CD4-positive, alpha-beta T cell treated with Interleukin-2 at 100 ng/mL for 4 hours (primary cell): ENCODE data around the gene CDC42SE1.
"Not testable (repeated sequence)": the region's sequence is repeated elsewhere in the genome, so short reads cannot be mapped to it uniquely, and the experiment has no call there.

Source experiments
- DNase-seq: peaks from one replicate; pipeline ENCODE4 v3.0.0-alpha.2; 2020; ENCODE audit warnings: low spot score

Gene CDC42SE1, protein sequence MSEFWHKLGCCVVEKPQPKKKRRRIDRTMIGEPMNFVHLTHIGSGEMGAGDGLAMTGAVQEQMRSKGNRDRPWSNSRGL

DNA sequence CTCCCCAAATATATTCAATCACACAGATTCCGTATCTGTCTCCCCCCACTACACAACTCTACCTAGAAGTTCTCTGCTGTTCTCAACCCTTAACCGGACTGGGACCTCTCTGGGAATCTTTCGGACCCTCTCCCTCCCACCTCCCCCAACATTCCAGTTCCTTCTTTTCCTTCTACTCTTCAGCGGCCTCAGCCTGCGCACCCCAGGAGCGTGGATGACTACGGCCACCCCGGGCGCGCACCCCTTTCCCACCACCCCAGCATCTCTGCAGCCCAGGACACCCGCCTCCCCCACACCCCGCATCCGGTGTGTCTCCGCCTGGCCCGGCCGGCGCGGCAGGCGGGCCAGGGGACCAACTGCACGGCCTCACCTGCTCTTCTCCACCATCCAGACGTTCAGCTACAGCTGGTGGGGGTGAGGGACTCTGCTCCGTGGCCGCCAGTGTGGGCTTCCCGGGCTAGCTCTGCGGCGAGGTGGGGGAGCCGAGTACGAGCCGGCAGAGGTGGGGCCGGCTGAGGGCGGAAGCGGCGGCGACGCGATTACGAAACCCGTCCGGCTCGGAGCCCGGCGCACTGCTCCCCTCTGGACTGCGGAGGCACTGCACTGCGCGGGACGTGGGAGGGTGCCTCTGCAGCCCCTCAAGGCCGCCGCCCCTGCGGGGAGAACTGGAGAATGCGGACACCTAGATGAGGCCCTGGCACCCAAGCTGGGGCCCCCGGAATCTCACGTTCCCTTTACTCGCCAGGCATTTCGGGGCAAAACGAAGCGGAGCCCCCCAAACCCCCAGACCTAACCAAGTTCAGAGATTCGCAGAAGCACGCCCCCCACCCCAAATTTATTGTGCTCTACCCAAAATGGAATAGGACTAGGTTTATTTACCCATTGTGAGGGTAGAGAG is at the start of gene CDC42SE1:
Gene CDC42SE1 (minus strand): TSS at position 514 of the 898 bp plus-strand sequence. CDS start 3,892 bp downstream, outside the sequence.
- DNase-seq = peak; percentile 83

DNA sequence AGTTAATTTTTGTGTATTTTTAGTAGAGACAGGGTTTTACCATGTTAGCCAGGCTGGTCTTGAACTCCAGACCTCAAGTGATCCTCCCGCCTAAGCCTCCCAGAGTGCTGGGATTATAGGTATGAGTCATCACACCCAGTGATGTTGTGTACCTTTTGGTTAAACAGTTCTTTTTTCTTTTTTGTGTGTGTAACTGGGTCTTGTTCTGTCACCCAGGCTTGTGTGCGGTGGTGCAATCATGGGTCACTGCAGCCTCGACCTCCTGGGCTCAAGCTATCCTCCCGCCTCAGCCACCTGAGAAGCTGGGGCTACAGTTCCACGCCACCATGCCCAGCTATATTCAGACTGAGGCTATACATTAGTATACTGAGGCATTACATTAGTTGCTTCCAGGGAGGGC is 48.9 kb upstream of the CDC42SE1 start:
- no peak for DNase-seq

DNA sequence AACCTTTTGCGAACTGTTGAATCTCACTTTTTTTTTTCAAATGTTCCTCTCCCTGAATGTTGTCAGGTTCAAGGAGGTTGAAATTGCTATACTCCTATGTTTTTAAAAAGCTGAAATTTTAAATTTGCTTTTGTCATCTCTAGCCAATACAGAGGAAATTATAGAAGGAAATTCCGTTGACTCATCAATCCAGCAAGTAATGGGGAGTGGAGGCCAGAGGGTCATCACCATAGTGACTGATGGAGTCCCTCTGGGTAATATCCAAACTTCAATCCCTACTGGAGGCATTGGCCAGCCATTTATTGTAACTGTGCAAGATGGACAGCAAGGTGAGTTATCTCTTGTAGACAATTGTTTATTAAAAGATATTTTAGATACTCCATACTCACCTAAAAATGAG is 47.5 kb upstream of the CDC42SE1 start:
- no peak for DNase-seq

DNA sequence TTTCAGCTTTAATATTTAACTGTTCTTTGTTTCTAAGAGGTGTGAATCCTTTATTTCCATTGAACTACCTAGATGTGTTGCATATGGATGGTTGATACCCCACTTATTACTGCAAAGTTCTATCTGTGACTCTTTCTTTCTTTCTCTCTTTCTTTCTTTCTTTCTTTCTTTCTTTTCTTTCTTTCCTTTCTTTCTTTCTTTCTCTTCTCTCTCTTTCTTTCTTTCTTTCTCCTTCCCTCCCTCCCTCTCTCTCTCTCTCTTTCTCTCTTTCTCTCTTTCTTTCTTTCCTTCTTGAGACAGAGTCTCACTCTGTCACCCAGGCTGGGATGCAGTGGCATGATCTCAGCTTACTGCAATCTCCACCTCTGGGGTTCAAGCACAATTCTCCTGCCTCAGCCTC is 45.2 kb upstream of the CDC42SE1 start:
- DNase-seq = no peak

DNA sequence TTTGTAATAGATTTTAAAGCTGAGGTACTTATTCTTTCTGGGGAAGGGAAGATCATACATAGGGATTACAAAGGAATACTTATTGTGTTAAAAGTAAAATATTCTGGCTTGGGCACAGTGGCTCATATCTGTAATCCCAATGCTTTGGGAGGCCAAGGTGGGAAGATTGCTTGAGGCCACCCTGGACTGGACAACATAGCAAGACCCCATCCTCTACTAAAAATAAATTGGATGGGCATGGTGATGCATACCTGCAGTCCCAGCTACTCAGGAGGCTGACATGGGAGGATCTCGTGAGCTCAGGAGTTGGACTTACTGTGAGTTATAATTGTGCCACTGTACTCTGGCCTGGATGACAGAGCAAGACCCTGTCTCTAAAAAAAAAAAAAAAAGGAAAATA is 38.7 kb upstream of the CDC42SE1 start:
- no peak for DNase-seq

DNA sequence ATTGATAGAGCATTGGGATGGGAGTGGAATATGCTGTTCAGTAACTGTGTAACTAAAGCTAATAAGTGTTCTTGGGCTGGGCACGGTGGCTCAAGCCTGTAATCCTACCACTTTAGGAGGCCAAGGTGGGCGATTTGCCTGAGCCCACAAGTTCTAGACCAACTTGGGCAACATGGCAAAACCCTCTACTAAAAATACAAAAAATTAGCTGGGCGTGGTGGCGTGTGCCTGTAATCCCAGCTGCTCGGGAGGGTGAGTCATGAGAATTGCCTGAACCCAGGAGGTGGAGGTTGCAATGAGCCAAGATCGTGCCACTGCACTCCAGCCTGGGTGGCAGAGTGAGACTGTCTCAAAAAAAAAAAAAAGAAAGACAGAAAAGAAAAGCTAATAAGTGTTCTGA is 38.0 kb upstream of the CDC42SE1 start:
- DNase-seq = not testable (repeated sequence)

DNA sequence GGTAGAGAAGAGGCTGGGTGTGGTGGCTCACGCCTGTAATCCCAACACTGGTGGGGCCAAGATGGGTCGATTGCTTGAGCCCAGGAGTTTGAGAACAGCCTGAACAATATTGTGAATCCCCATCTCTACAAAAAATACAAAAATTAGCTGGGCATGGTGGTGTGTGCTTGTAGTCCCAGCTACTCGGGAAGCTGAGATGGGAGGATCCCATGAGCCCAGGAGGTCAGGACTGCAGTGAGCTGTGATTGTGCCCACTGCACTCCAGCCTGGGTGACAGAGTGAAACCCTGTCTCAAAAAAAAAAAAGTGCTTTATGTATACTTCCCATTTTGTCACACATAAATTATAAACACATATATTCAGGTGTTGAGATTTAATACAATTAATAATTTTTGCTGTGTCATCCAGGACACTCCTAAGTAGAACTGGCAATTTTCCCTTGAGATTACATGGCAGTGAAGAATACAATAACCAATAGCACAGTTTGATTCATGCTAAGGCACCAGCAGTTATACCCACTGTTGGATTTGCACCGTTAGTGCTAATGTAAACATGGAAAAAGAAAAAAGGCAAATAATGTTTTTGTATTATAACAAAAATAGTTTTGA is 26.6 kb upstream of the CDC42SE1 start:
- DNase-seq = no peak

DNA sequence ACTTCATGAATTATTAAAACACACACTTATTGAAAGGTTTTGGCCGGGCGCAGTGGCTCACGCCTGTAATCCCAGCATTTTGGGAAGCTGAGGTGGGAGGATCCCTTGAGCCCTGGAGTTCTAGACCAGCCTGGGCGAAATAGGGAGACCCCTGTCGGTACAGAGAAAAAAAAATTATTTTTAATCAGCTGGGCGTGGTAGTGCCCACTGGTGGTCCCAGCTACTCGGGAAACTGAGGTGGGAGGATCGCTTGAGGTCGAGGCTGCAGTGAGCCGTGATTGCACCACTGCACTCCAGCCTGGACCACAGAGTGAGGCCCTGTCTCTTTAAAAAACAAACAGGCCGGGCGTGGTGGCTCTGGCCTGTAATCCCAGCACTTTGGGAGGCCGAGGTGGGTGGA is 12.8 kb upstream of the CDC42SE1 start:
- DNase-seq = no peak

DNA sequence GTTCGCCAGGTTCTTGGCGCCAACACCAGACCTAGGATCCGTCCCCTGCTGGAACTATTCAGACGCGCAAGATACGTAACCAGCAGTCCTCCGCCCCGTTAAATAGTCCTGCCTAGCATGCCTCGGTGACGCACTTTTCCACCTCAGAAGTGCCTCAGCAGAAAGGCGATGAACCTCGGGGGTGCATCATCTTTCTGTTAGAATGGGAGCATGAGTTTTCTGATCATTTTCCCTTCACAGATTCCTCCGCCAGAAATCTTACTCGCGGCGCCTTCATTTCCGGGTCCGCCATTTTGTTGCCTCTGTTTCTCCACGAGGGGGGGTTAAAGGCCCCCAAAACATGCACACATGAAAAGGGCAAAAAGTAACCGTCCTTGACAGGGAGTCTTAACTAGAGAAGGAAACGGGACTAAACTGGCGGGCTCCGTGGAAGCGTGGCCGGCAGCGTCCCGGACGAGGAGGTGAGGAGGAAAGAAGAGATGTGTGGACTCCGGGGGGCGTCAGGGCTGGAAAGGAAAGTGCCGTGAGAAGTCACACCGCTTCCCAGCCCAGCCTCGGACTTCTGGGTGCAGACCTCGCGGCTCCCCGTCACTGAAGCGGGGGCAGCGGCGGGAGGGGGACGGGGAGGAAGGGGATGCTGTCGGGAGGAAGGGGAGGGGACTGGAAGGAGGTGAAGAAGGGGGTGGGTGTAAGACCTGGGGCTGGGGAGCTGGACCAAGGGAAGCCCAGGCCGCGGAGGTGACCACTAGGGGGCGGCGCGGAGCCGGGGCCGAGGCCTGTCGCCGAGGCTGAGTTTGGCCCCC is 11.3 kb upstream of the CDC42SE1 start, which contains the start of gene GABPB2:
Gene GABPB2 (plus strand): TSS at position 288 of the 803 bp plus-strand sequence. CDS start 17,429 bp downstream, outside the sequence.
- peak; percentile 87 for DNase-seq

DNA sequence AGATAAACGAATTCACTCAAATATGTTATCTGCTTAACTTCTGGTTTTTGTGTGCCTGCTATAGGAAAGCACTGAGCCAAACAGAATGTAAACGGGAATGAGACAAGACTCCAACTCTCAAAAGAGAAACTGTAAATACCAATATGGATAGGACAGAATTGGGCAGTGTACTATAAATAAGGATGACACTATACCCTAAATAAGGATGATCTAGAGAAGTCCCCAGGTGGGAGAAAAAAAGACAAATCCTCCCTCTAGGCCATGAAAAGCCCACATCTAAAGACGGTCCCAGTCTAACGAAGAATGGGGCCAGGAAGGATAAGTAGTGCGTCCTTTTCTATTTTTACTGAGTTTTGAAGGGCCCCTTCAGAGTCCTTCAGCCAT is 9.7 kb upstream of the CDC42SE1 start:
- DNase-seq = no peak

DNA sequence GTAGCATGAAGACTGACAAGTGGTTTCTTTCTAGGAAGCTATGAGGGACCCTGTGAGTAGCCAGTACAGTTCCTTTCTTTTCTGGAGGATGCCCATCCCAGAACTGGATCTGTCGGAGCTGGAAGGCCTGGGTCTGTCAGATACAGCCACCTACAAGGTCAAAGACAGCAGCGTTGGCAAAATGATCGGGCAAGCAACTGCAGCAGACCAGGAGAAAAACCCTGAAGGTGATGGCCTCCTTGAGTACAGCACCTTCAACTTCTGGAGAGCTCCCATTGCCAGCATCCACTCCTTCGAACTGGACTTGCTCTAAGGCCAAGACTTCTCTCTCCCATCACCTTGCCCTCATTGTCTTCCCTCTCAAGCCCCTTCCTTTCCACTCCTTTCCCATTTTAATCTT is 7.8 kb upstream of the CDC42SE1 start:
- DNase-seq = no peak

DNA sequence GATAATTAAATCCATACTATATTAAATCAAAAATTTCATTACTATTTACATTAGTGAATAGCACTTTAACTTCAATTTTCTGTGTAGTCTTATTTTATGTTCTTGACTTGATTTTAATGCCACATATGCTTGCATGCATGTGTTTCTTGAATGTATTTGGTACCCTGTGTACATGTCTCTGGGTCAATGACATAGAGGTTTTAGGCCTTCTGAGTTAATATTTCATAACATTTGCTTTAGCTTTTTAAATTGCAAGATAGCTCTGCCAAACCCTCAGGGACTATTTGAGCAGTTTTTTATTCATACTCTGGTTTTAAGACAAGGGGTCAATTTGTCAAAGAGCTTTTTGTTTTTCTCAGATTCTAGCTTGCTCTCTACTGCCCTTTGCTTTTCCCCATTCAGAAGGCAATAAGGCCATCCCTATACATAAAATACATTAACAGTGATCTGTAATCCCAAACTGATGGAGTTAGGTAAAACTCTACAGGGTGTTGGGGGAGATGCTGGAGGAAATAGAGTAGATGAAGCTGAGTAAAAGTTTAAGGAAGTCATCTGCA is 5.7 kb upstream of the CDC42SE1 start:
- no peak for DNase-seq

DNA sequence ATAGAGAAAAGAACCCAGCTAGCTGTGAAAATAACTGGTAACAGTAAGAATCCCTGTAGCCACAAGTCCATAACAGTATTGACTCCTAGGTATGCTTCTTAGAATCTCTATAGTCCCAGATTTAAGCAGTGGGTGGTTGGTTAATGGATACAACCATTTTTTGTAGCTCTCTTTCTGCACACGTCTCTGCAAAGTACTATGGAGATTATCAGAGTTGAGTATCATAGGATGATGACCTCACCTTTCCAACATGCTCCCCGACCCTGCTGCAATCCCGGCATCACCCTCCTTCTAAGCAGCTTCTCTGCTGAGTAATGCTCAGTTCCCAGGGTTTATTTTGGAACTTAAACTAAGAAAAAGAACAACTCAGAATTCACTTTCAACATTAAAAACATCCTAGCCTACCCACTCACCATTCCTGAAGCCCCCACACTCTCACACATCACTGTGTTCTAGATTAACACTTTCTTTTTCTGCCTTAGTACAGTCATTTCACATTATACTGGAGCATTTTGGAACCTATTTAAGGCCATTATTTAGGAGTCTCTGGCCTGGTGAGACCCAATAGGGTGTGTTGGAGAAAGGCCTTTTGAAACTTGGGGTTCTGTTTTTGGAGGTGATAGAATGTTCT is 3.4 kb upstream of the CDC42SE1 start:
- no peak for DNase-seq

DNA sequence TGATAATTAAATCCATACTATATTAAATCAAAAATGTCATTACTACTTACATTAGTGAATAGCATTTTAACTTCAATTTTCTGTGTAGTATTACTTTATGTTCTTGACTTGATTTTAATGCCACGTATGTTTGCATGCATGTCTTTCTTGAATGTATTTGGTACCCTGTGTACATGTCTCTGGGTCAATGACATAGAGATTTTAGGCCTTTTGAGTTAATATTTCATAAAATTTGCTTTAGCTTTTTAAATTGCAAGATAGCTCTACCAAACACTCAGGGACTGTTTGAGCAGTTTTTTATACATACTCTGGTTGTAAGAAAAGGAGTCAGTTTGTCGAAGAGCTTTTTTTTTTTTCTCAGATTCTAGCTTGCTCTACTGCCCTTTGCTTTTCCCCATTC is 2.3 kb upstream of the CDC42SE1 start:
- DNase-seq = no peak

DNA sequence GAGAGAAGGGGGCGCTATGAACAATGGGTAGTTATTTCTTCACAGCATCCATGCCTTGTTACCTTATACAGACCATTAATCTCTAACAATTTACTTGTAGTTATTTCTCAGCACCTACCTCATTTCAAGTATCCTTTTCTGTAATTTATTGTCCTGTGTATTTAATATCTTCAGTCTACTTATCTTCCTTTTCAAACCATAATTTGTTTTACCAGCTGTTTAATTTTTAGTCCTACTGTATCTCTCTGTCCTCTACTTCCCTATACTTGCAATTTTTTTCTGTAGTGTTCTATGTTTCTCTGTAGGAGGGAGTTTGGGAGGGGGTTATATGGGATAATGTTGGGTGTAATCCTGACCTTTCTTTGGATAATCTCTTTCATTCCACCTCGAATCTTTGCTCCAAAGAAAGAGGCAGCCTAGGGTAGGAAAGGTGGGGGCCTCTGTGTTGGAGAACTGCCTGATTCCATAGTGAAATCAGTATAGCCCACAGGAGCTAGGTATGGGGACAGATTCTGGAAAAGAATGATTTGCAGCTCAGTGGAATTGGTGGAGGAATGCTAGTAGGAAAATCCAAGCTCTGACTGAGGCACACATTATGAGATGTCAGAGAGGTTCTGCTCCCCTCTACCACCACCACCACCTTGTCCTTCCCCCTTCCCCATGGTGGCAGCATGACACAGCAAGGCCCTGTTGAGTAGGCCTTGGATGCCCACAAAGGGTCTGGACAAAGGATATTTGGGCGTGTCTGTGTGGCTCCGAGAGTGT is 1.4 kb upstream of the CDC42SE1 start:
- DNase-seq = no peak

DNA sequence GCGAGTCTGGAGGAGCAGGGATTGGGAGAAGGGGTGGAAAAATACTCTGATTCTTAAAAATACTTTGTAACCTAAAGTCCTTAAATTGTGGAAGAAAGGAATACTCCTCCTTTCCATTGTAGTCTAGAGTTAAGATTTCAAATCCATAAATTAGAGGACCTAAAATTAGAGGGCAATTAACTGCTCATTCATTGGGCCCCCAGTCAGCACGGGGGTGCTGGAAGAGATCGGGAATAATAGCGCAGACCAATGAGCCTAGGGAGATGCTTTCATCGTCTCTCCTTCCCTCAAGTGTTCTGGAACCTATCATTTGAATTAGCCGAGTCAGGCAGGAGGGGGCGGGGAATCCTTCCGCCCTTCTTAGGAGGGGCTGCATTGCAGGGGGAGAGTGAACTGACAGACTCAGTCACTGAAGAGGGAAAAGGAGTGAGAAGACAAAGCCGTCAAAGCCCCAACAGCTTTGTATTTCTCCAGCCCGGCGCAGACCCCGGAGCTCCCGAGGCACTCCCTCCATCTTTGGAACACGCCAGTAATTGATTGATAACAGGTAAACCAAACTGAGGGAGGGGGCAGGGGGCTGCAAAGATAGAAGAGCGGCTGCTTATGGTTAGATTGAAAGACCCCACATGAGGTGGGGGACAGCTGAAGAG is 710 bp upstream of the CDC42SE1 start, which contains the start of gene MLLT11:
Gene MLLT11 (plus strand): TSS at position 391 of the 650 bp plus-strand sequence. CDS start 6,828 bp downstream, outside the sequence.
- DNase-seq = peak; percentile 20

DNA sequence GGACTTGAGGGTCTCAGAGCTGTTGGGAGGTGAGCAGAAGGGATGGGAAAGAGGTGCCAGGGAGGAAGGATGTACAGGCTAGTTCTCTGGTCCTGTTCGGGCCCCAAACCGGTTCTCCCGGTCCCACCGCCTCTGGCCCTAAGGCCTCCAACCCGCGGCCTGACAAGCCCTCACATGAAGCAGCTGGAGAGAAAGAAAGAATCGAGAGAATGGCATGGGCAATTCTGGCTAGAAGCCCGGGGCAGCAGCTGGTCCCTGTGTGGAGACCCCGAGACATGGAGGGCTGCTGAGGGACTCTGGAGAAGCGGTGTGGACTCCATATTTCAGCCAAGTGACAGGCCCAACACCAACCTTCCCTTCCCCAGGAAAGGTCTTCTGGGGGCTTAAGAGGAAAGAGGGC is 730 bp downstream of the CDC42SE1 start:
- DNase-seq = no peak

DNA sequence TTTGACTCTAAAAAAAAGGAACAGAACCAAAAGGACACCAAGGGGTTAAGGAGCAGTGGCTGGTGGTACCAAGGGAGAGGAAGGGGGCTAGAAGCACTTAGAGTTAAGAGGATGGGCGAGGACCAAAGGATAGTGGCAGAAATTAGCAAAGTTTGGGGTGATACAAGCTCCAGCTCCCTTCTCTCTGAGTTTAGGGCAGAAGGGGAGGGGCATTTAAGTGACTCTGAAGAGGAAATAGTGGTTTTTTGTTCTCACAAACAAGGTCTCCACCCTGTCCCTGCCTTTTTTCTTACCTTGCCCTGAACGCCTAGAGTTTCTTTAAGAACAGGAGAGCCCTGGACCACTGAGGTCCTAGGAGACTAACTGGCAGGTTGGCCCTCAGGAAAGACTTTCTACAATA is 3.3 kb downstream of the CDC42SE1 start:
- DNase-seq = peak; percentile 76

DNA sequence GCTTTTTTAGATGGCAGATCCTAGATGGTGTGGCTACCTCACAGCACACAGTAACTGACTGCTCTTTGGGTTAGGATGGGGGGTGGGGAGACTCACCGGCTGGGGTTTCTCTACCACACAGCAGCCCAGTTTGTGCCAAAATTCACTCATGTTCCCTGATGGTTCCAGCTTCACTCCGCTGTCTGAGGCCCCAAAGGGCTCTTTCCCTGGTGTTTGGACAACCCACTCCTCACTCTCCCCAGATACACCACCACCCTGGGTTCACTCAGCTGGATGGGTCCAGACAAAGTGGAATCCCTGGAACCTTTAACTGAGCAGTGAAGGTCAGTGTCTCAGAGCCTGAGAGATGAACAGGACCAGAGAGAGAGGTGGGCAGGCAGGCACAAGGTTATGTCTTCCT is 3.8 kb downstream of the CDC42SE1 start:
- no peak for DNase-seq

DNA sequence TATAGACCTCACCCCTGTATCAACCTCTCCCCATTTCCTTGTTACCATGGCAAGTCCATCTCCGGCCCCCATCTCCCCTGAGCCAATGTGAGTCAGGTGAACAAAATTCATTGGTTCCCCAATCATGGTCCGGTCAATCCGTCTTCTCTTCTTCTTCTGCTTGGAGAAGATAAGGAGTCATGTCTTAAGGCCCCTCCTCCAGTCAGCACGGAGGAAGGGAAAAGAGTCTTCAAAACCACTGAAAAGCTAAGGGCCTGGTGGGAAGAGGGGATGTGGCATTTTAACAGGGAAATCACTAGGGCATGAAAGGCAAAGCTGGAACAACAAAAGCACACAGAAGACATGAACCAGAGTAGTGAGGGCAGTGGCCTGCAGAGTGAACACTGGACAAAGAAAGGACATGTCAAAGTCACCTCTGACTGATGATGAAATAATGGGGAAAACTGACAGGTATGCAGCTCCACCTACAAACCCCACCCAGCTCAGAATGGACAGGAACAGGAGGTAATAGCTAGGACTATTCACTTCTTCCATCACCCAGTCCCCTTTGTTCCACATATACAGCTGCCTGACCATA is 4.4 kb downstream of the CDC42SE1 start:
- DNase-seq = no peak
